HCT116 (cell line): ENCODE data around the gene UACA. TPM values are rescaled to one million over a fixed set of nuclear protein-coding genes. Genes with fewer than 3 reads are reported as not detected.

Source experiments
- ATAC-seq: fragments of 200-7000 bp; cut with Tn5 transposase; 2 replicates; pipeline ENCODE4 v1.9.1; 2020; ENCODE audit warnings: mild to moderate bottlenecking, moderate library complexity
- BruUV-seq: library from RNA; stranded (reverse); fragments of 400-500 nt; replicated peaks from 2 replicates; lab custom pipeline; 2021; lab: Mats Ljungman, UMichigan
- CTCF ChIA-PET: fragments of 300-600 bp; sonication (Branson Sonifier 250); formaldehyde crosslinking; loops from one replicate; lab custom pipeline; 2021; ENCODE audit warnings: antibody characterized with exemption; lab: Charles Lee
- POLR2A ChIA-PET: fragments of 300-600, 350-600 bp; sonication (Branson Sonifier 250); formaldehyde crosslinking; loops from one replicate; lab custom pipeline; 2021; ENCODE audit warnings: antibody characterized with exemption; lab: Charles Lee
- RAD21 ChIA-PET, 2 experiments: fragments of 300-600 bp; sonication (Branson Sonifier 250); formaldehyde crosslinking; loops; one replicate each; lab custom pipeline; 2023; ENCODE audit warnings: low total read pairs in 2 of 2; ENCODE audit not compliant: uncharacterized antibody in 2 of 2, unreplicated experiment in 2 of 2, low non-redundant PET in 1 of 2; lab: Charles Lee
- DNase-seq: peaks from one replicate; pipeline ENCODE4 v3.0.0-alpha.2; 2010; ENCODE audit warnings: low read depth, low spot score
- H2AFZ ChIP-seq: fragments of 200-600 bp; shearing (Covaris generic), sonication (generic); 2 replicates; pipeline ENCODE4 v1.6.1; 2017; ENCODE audit warnings: low read depth, mixed run types, mixed read lengths, antibody characterized with exemption, low read length; ENCODE audit not compliant: poor library complexity, severe bottlenecking
- H3K27ac ChIP-seq: 2 replicates; pipeline ENCODE4 v1.5.1; 2012; ENCODE audit warnings: low read depth, low read length
- H3K27me3 ChIP-seq: fragments of 200-600 bp; sonication (generic); 2 replicates; pipeline ENCODE4 v1.6.1; 2016; ENCODE audit warnings: mixed run types, low read length, mixed read lengths; ENCODE audit not compliant: insufficient read depth
- H3K36me3 ChIP-seq, 2 experiments: fragments of 200-500 bp in 1 of 2; fragments of 200-600 bp in 1 of 2; sonication (Bioruptor generic) in 1 of 2; sonication (generic) in 1 of 2; 2 replicates each; pipeline versions ENCODE4 v1.5.1 to v1.6.1; 2014 to 2016; ENCODE audit warnings: low read length in 2 of 2, inconsistent platforms in 1 of 2, mixed read lengths in 1 of 2, mixed run types in 1 of 2; ENCODE audit not compliant: insufficient read depth in 2 of 2, control insufficient read depth in 1 of 2
- H3K4me1 ChIP-seq, 2 experiments: fragments of 200-600 bp in 1 of 2; sonication (generic) in 1 of 2; 2 replicates each; pipeline versions ENCODE4 v1.5.1 to v1.6.1; 2012 to 2017; ENCODE audit warnings: low read length in 2 of 2, inconsistent platforms in 1 of 2, mild to moderate bottlenecking in 1 of 2, mixed read lengths in 1 of 2, mixed run types in 1 of 2, moderate library complexity in 1 of 2; ENCODE audit not compliant: insufficient read depth in 2 of 2, control insufficient read depth in 1 of 2
- H3K4me2 ChIP-seq: fragments of 200-600 bp; sonication (generic); 2 replicates; pipeline ENCODE4 v1.6.1; 2017; ENCODE audit warnings: mixed run types, low read length, mixed read lengths
- H3K4me3 ChIP-seq, 2 experiments: fragments of 200-600 bp in 1 of 2; sonication (generic) in 1 of 2; replicated peaks in 1 of 2; 2 replicates each; pipeline ENCODE4 v1.5.1; 2011 to 2016; ENCODE audit warnings: low read length in 2 of 2, control low read depth in 1 of 2, low read depth in 1 of 2, mild to moderate bottlenecking in 1 of 2, mixed read lengths in 1 of 2, mixed run types in 1 of 2
- H3K79me2 ChIP-seq: fragments of 200-600 bp; sonication (generic); 2 replicates; pipeline ENCODE4 v1.6.1; 2017; ENCODE audit warnings: mild to moderate bottlenecking, mixed run types, low read length, moderate library complexity, mixed read lengths; ENCODE audit not compliant: insufficient read depth
- H3K9ac ChIP-seq: fragments of 200-600 bp; sonication (generic); 2 replicates; pipeline ENCODE4 v1.6.1; 2016; ENCODE audit warnings: low read length, mixed read lengths
- H3K9me2 ChIP-seq: fragments of 200-600 bp; sonication (generic), shearing (Covaris generic); 2 replicates; pipeline ENCODE4 v1.6.1; 2017; ENCODE audit warnings: mixed run types, mild to moderate bottlenecking, moderate library complexity; ENCODE audit not compliant: insufficient read depth
- H3K9me3 ChIP-seq, 2 experiments: fragments of 200-500 bp in 1 of 2; fragments of 200-600 bp in 1 of 2; sonication (Bioruptor generic) in 1 of 2; sonication (generic) in 1 of 2; 2 replicates each; pipeline ENCODE4 v1.6.1; 2014 to 2017; ENCODE audit warnings: low read length in 2 of 2, mixed read lengths in 2 of 2, inconsistent platforms in 1 of 2, low read depth in 1 of 2, mild to moderate bottlenecking in 1 of 2, mixed run types in 1 of 2, moderate library complexity in 1 of 2; ENCODE audit not compliant: control insufficient read depth in 1 of 2, insufficient read depth in 1 of 2
- H4K20me1 ChIP-seq: fragments of 200-600 bp; sonication (generic), shearing (Covaris generic); 2 replicates; pipeline ENCODE4 v1.6.1; 2017; ENCODE audit warnings: mixed run types, mild to moderate bottlenecking, moderate library complexity; ENCODE audit not compliant: insufficient read depth
- CBX3 ChIP-seq: IDR thresholded peaks from 2 replicates; pipeline ENCODE4 v1.6.1; 2012; ENCODE audit warnings: low read depth
- EGR1 ChIP-seq: IDR thresholded peaks from 2 replicates; pipeline ENCODE4 v1.6.1; 2012; ENCODE audit warnings: low read depth
- EZH2 ChIP-seq: fragments of 200-600 bp; sonication (generic); IDR thresholded peaks from 2 replicates; pipeline ENCODE4 v1.6.1; 2017; ENCODE audit warnings: antibody characterized with exemption, mixed run types
- EZH2phosphoT487 ChIP-seq: fragments of 200-600 bp; IDR thresholded peaks from 2 replicates; pipeline ENCODE4 v1.6.1; 2018; ENCODE audit warnings: antibody characterized with exemption, borderline replicate concordance
- FOSL1 ChIP-seq: IDR thresholded peaks from 2 replicates; pipeline ENCODE4 v1.6.1; 2012; ENCODE audit warnings: low read depth
- RAD21 ChIP-seq: IDR thresholded peaks from 2 replicates; pipeline ENCODE4 v1.6.1; 2012; ENCODE audit warnings: low read depth, mild to moderate bottlenecking
- SIN3A ChIP-seq: IDR thresholded peaks from 2 replicates; pipeline ENCODE4 v1.6.1; 2012; ENCODE audit warnings: low read depth
- SRF ChIP-seq: IDR thresholded peaks from 2 replicates; pipeline ENCODE4 v1.6.1; 2012; ENCODE audit warnings: low read depth
- TCF7L2 ChIP-seq: IDR thresholded peaks from 2 replicates; pipeline ENCODE4 v1.7.0; 2011; ENCODE audit warnings: borderline replicate concordance, inconsistent platforms; ENCODE audit not compliant: insufficient read depth, insufficient read length; ENCODE audit errors: extremely low read depth
- ZFX ChIP-seq: fragments of 450-650 bp; IDR thresholded peaks from 2 replicates; pipeline ENCODE4 v1.6.1; 2017
- ZNF274 ChIP-seq: fragments of 200-500 bp; sonication (Bioruptor generic); IDR thresholded peaks from 2 replicates; pipeline ENCODE4 v1.6.1; 2014; ENCODE audit warnings: mild to moderate bottlenecking, low read depth, low read length, inconsistent platforms
- intact Hi-C: fragments of 100-400 bp; cut with micrococcal nuclease; formaldehyde crosslinking; loops from 2 replicates; pipeline ENCODE4 v1.10.0; 2022
- total RNA-seq: library from RNA; stranded (reverse); gene quantifications from one replicate; pipeline ENCODE4 v1.2.1, GENCODE V29; 2021; ENCODE audit not compliant: unreplicated experiment
- TF ChIP-seq, protein P1 (sequence below): IDR thresholded peaks from 2 replicates; pipeline ENCODE4 v1.6.1; 2012
- TF ChIP-seq, protein P2 (sequence below), 3 experiments: fragments of 200-600 bp in 1 of 3; sonication (generic) in 1 of 3; IDR thresholded peaks in 2 of 3; conservative IDR thresholded peaks in 1 of 3; 2 replicates each; pipeline ENCODE4 v1.5.1; 2012 to 2017; ENCODE audit warnings: low read depth in 2 of 3, low read length in 2 of 3, antibody characterized with exemption in 1 of 3, borderline replicate concordance in 1 of 3, control low read depth in 1 of 3, mild to moderate bottlenecking in 1 of 3, mixed read lengths in 1 of 3, mixed run types in 1 of 3, moderate library complexity in 1 of 3; ENCODE audit not compliant: insufficient read depth in 1 of 3

Gene UACA
- total RNA-seq, 1 experiment from 2014 or later: 47.4 TPM

- CTCF ChIA-PET: no interaction called here
- no peak overlapping the region for H3K27ac ChIP-seq
- DNase-seq: no peak
- POLR2A ChIA-PET: no interaction called here
- no peak overlapping the region for H3K9ac ChIP-seq
- H3K27me3 ChIP-seq: no peaks in the 10 kb centered on the region
- no peaks in the 10 kb centered on the region for H4K20me1 ChIP-seq
- no TSS peak for BruUV-seq
- peaks cover 12 to 25% of the 10 kb centered on the region in 2 experiments for H3K4me1 ChIP-seq
- TF ChIP-seq ZNF274 (no peak), SIN3A (no peak), EZH2phosphoT487 (no peak), EZH2 (no peak), TCF7L2 (no peak), RAD21 (no peak), ZFX (no peak)
- no peak for ATAC-seq
- intact Hi-C loops: no loop called here
- H3K79me2 ChIP-seq: peaks cover 23% of the 10 kb centered on the region
- no peaks in the 10 kb centered on the region for H3K9me2 ChIP-seq
- H3K4me3 ChIP-seq: no peak overlapping the region
- no peak overlapping the region for H3K4me2 ChIP-seq
- peak overlapping the region; percentile 39 for H2AFZ ChIP-seq
- RAD21 ChIA-PET: no interaction called here
- H3K36me3 ChIP-seq: no peaks in the 10 kb centered on the region
- no peaks in the 10 kb centered on the region for H3K9me3 ChIP-seq
These were observed 2.3 kb upstream of the UACA start for GRCh38 chr15:70765504-70766281.

DNA sequence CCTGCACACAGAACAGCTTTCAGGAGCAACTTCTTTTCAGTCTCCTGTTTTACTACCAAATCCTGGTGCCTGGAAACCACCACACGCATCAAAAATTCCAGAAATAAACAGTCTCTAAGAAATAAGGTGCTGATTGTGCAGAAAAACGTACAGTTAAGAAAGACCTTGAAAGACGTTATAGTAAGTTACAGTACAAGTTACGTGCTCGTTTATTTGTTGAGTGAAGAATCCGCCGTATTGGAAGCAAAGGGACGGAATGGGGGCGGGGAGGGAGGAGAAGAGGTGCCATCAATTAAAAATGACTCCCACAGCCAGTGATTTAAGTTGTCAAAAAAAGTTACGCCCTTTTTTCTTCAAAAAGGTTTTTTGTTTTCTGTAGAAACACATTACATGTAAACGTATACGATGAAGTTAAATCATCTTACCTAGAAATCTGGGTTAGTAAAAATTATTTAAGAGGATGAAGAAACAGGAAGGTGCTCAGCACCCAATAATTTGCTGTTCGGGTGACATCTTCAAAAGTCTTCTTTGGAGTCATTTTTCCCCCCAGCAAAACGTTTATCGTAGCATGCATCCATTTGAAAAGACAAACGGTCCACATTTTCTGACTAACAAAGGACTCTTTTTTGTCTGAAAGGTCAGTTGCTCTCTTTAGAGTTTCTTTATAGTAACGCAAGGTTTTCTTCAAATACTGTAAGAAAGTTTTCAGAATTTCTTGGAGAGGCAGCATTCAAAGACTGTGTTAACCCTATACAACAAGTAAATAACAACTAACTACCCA, 782 bp upstream of the UACA start:
- TSS peak; percentile 83 for BruUV-seq
- peak overlapping the region; percentile 34 for H2AFZ ChIP-seq
- H3K4me3 ChIP-seq: peak overlapping the region; percentile 81 to 92
- CTCF ChIA-PET: interaction anchor here (1.0 kb wide), 2 partner anchors 13 to 42 kb away, joined by 3 to 5 read pairs; no protein-coding TSS in a partner anchor
- DNase-seq (no peak), ATAC-seq (no peak; the same call in 1 of the 2 replicates)
- H3K27ac ChIP-seq: peak overlapping the region; percentile 80
- H3K36me3 ChIP-seq: no peaks in the 10 kb centered on the region
- no peaks in the 10 kb centered on the region for H3K9me3 ChIP-seq
- POLR2A ChIA-PET: interaction anchor here (0.6 to 0.9 kb wide), 4 partner anchors 8 to 83 kb away, joined by 3 read pairs; no protein-coding TSS in a partner anchor
- intact Hi-C loops: loop anchor here (5.0 kb wide), 1 partner anchor 48 kb away; no protein-coding TSS in a partner anchor
- RAD21 ChIA-PET: no interaction called here
- no peaks in the 10 kb centered on the region for H4K20me1 ChIP-seq
- H3K79me2 ChIP-seq: peaks cover 34% of the 10 kb centered on the region
- H3K9me2 ChIP-seq: no peaks in the 10 kb centered on the region
- no peaks in the 10 kb centered on the region for H3K27me3 ChIP-seq
- peaks cover 12 to 25% of the 10 kb centered on the region in 2 experiments for H3K4me1 ChIP-seq
- H3K9ac ChIP-seq: peak overlapping the region; percentile 91
- H3K4me2 ChIP-seq: peak overlapping the region; percentile 73
- no peak for TF ChIP-seq CBX3
- no peak for TF ChIP-seq ZFX
- no peak for TF ChIP-seq SIN3A
- no peak for TF ChIP-seq TCF7L2
- TF ChIP-seq, protein P1, sequence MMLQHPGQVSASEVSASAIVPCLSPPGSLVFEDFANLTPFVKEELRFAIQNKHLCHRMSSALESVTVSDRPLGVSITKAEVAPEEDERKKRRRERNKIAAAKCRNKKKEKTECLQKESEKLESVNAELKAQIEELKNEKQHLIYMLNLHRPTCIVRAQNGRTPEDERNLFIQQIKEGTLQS: no peak
- TF ChIP-seq EGR1: no peak
- no peak for TF ChIP-seq SRF
- TF ChIP-seq EZH2: no peak
- TF ChIP-seq, protein P2, sequence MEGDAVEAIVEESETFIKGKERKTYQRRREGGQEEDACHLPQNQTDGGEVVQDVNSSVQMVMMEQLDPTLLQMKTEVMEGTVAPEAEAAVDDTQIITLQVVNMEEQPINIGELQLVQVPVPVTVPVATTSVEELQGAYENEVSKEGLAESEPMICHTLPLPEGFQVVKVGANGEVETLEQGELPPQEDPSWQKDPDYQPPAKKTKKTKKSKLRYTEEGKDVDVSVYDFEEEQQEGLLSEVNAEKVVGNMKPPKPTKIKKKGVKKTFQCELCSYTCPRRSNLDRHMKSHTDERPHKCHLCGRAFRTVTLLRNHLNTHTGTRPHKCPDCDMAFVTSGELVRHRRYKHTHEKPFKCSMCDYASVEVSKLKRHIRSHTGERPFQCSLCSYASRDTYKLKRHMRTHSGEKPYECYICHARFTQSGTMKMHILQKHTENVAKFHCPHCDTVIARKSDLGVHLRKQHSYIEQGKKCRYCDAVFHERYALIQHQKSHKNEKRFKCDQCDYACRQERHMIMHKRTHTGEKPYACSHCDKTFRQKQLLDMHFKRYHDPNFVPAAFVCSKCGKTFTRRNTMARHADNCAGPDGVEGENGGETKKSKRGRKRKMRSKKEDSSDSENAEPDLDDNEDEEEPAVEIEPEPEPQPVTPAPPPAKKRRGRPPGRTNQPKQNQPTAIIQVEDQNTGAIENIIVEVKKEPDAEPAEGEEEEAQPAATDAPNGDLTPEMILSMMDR (IDR thresholded peaks at IDR 0.05 in 2 of 3, conservative IDR thresholded peaks at IDR 0.05 in 1 of 3; ENCODE audit: borderline replicate concordance in 1 of 3, insufficient read depth in 1 of 3, low read depth in 2 of 3, low read length in 2 of 3): no peak
- no peak for TF ChIP-seq FOSL1
